ENCODE measurements around the gene GAS2L3. TPM values are rescaled to one million over a fixed set of nuclear protein-coding genes. Genes with fewer than 3 reads are reported as not detected.

The GAS2L3 gene
- total RNA-seq: 10 to 100 TPM; 23.5 to 56.0 TPM

DNA sequence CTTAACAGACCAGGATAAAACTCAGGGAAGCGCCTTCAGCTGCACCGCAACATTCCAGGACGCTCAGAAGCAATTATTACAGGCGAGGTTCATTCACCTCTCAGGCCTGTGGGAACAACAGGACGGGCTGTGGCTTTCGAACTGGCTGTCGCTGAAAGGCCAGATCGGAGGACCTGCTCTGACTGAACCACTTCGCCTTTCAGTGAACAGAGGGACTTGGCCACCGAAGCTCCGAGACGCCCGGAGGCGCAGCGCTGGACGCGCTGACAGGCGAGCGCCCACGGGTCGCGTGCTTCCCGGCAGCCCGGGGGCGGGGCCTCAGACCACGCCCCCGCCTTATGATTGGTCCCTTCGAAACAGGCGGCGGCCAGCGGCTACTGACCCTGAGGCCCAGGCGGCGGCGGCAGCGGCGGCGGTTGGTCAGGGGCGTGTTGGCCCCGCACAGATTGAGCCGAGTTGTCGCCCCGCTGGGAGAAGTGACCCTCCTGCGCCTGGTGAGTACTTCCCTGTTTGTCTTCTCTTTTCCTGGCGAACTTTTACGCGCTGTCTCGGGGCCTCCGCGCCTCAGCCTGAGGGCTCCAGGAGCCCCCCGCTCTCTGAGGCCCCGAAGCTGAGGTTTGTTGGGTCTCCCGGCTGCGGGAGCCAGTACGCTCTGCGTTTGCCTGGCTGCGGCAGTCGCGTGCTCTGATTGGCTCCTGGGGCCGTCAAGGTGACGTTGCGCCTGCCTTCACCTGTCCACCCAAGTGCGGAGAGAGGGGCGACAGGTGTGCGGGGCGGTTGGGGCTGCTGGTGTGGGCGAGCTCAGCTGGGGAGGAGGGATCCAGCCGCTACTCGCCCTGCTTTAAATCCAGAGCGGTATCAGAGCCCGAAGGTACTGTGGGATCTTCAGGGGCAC lies at the start of gene GAS2L3:
TSS of gene GAS2L3 (plus strand) at position 393 of the 895 bp plus-strand sequence. CDS start 21,221 bp downstream, outside the sequence.
- Histone ChIP-seq H3K27ac (peak within 1 kb of the TSS; percentile 79), H3K36me3 (no peaks in the 10 kb centered on the region), H3K9ac (ENCODE audit: low read depth in 2 of 2, low read length in 2 of 2) (peak within 1 kb of the TSS; percentile 77 to 89), H3K27me3 (no peaks in the 10 kb centered on the region), H3K9me3 (no peaks in the 10 kb centered on the region), H3K4me3 (peak within 1 kb of the TSS; percentile 55), H3K4me1 (no peaks in the 10 kb centered on the region)
- peak; percentile 92 for DNase-seq
- intact Hi-C loops (cut with DNase I): no loop called here
- TF ChIP-seq, protein P1, sequence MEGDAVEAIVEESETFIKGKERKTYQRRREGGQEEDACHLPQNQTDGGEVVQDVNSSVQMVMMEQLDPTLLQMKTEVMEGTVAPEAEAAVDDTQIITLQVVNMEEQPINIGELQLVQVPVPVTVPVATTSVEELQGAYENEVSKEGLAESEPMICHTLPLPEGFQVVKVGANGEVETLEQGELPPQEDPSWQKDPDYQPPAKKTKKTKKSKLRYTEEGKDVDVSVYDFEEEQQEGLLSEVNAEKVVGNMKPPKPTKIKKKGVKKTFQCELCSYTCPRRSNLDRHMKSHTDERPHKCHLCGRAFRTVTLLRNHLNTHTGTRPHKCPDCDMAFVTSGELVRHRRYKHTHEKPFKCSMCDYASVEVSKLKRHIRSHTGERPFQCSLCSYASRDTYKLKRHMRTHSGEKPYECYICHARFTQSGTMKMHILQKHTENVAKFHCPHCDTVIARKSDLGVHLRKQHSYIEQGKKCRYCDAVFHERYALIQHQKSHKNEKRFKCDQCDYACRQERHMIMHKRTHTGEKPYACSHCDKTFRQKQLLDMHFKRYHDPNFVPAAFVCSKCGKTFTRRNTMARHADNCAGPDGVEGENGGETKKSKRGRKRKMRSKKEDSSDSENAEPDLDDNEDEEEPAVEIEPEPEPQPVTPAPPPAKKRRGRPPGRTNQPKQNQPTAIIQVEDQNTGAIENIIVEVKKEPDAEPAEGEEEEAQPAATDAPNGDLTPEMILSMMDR (IDR thresholded peaks at IDR 0.05): no peak

DNA sequence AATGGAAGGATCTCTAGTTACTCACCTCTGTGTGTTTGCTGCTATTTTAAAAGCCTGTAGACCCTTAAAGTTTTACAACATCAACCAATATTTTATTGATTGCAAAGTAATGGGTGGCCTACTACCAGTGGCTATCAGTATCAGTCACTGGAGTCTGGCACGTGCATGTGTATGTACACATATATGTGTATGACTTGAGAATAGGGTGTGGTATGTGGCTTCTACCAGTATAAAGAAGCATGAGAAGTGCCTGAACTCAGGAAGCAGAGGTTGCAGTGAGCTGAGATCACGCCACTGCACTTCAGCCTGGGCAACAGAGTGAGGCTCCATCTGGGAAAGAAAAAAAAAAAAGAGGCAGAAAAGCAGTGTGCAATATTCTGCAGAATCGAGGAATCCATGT lies 45.5 kb upstream of the GAS2L3 start:
- Histone ChIP-seq H3K27me3 (no peaks in the 10 kb centered on the region), H3K9me3 (no peaks in the 10 kb centered on the region), H3K4me1 (no peaks in the 10 kb centered on the region), H3K27ac (no peak overlapping the region), H3K4me3 (no peak overlapping the region), H3K9ac (ENCODE audit: low read depth in 2 of 2, low read length in 2 of 2) (no peak overlapping the region), H3K36me3 (no peaks in the 10 kb centered on the region)
- TF ChIP-seq, protein P1 (IDR thresholded peaks at IDR 0.05): no peak
- intact Hi-C loops (cut with DNase I): no loop called here
- no peak for DNase-seq

DNA sequence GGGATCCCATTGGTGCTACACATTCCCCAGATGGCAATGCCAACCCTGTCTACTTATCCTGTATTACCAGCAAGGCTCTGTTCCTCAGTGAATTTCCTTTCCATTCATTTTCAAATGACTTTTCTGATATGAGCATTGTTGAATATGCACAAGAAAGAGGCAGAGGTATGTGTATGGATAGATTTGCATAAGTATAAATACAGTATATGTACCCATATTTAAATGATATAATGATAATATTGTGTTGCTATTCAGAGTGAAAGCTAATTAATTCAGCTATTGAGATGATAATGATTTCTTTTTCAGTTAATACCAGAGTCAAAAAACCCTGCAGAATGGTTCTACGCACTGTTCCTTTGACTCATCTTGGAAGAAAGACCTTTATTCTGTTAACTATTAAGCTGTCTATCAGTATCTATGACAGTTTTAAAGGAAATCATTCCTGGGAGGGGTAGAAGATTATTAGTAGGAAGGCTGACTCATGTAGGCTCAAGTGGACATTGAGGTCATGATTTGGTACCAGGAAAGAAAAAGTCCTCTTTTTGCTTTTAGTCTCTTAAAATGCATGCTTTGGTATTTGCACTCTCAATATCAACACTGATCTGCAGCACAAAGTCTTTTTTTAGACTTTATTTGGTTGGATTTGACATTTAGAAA lies 44.9 kb upstream of the GAS2L3 start:
- TF ChIP-seq, protein P1 (IDR thresholded peaks at IDR 0.05): no peak
- Histone ChIP-seq H3K9me3 (no peaks in the 10 kb centered on the region), H3K36me3 (no peaks in the 10 kb centered on the region), H3K4me1 (no peaks in the 10 kb centered on the region), H3K27ac (no peak overlapping the region), H3K27me3 (no peaks in the 10 kb centered on the region), H3K9ac (ENCODE audit: low read depth in 2 of 2, low read length in 2 of 2) (no peak overlapping the region), H3K4me3 (no peak overlapping the region)
- intact Hi-C loops (cut with DNase I): no loop called here
- DNase-seq: no peak

DNA sequence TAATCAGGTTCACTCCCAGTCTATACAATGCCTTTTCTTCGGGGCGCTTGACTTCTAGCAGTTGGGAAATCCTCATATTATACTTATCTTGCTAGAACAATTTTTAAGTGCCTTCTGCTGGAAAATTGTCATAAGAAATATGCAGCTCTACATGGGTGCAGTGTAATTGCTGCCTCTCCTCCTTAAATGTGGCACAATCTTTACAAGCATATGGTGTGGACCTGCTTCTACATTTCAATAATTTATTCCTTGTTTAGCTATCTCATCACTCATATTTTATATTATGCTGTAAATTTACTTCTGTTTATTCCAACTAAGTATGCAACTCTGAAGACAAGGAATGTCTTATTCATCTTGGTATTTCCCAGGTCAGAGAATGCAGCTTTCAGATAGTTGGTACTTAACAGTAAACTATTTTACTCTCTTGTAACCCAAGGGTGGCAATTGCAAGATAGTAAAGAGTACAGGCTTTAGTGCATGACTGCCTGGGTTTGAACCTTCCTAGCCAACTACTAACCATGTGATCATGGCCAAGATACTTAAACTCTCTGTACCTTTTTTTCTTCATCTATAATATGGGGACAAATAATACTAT lies 43.6 kb upstream of the GAS2L3 start:
- no peak overlapping the region for H3K27ac ChIP-seq
- H3K36me3 ChIP-seq: no peaks in the 10 kb centered on the region
- no peak overlapping the region for H3K4me3 ChIP-seq
- no peaks in the 10 kb centered on the region for H3K4me1 ChIP-seq
- DNase-seq: no peak
- H3K9ac ChIP-seq (ENCODE audit: low read depth in 2 of 2, low read length in 2 of 2): no peak overlapping the region
- H3K9me3 ChIP-seq: no peaks in the 10 kb centered on the region
- intact Hi-C loops (cut with DNase I): loop anchor here (10.0 kb wide), 1 partner anchor 105 kb away; no protein-coding TSS in a partner anchor
- no peaks in the 10 kb centered on the region for H3K27me3 ChIP-seq
- TF ChIP-seq, protein P1 (IDR thresholded peaks at IDR 0.05): no peak

DNA sequence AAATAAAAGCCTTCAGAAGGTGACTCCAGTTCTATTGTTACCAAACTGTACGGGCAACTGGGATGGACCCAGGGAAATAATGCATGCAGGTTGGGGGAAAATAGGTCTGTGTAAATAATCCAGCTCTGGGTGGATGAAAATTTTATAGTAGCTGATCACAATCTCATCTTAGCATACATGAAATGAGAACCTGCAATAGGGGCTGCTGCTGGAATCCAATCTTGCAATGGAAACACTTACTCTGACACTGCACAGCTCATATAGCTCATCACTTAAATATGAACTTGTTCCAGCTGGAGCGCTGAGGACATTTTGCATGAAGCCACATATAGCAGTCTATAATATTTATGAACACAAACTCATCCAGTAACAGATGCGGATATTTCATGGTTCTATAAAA lies 40.1 kb upstream of the GAS2L3 start:
- DNase-seq: no peak
- Histone ChIP-seq H3K36me3 (no peaks in the 10 kb centered on the region), H3K4me1 (no peaks in the 10 kb centered on the region), H3K9ac (ENCODE audit: low read depth in 2 of 2, low read length in 2 of 2) (no peak overlapping the region), H3K4me3 (no peak overlapping the region), H3K27me3 (no peaks in the 10 kb centered on the region), H3K27ac (no peak overlapping the region), H3K9me3 (no peaks in the 10 kb centered on the region)
- intact Hi-C loops (cut with DNase I): loop anchor here (10.0 kb wide), 1 partner anchor 109 kb away; no protein-coding TSS in a partner anchor
- TF ChIP-seq, protein P1 (IDR thresholded peaks at IDR 0.05): no peak

Measured in colonic mucosa (tissue), 4 donors.